HEK293 (cell line): ENCODE measurements around the gene RBMS3.

Experiments used
- SP2 ChIP-seq: fragments of 450-650 bp; formaldehyde crosslinking; IDR thresholded peaks from 2 replicates; pipeline ENCODE4 v1.5.1; 2016; ENCODE audit warnings: missing biosample characterization, missing genetic modification characterization
- ZNF223 ChIP-seq: fragments of 450-650 bp; formaldehyde crosslinking; IDR thresholded peaks from 2 replicates; pipeline ENCODE4 v1.5.1; 2016; ENCODE audit warnings: missing biosample characterization, missing genetic modification characterization
- ZNF747 ChIP-seq: fragments of 450-650 bp; formaldehyde crosslinking; IDR thresholded peaks from 2 replicates; pipeline ENCODE4 v1.5.1; 2016; ENCODE audit warnings: missing biosample characterization, missing genetic modification characterization
- TF ChIP-seq, protein P1 (sequence below): fragments of 450-650 bp; formaldehyde crosslinking; IDR thresholded peaks from 2 replicates; pipeline ENCODE4 v1.5.1; 2016; ENCODE audit warnings: missing biosample characterization, missing genetic modification characterization
- TF ChIP-seq, protein P2 (sequence below): fragments of 450-650 bp; formaldehyde crosslinking; IDR thresholded peaks from 2 replicates; pipeline ENCODE4 v1.5.1; 2016; ENCODE audit warnings: missing biosample characterization, missing genetic modification characterization
- TF ChIP-seq, protein P3 (sequence below): fragments of 450-650 bp; formaldehyde crosslinking; IDR thresholded peaks from 2 replicates; pipeline ENCODE4 v1.5.1; 2016; ENCODE audit warnings: missing biosample characterization, missing genetic modification characterization

DNA sequence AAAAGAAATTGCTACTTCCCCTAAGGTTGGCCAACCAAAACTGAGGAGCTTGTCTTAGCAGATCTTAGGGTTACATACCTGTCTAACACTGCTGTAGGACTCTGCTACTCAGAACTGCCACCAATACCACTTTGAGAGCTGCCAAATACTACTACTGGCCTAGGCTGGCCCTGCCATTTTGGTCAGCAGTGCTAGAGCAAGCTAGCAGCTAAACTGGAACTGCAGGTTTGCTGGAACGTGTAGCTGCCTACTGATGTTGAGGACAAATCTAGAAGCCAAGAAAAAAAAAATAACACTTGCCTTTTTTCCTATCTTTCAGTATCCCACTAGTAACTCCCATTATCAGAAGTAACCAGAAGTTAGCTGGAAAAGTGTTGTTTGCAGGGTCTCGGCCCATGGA lies 387.4 kb downstream of the RBMS3 start:
- TF ChIP-seq ZNF223 (tag by site-specific recombination) (no peak), SP2 (tag by site-specific recombination) (no peak), ZNF747 (tag by site-specific recombination) (no peak)
- TF ChIP-seq, protein P1, sequence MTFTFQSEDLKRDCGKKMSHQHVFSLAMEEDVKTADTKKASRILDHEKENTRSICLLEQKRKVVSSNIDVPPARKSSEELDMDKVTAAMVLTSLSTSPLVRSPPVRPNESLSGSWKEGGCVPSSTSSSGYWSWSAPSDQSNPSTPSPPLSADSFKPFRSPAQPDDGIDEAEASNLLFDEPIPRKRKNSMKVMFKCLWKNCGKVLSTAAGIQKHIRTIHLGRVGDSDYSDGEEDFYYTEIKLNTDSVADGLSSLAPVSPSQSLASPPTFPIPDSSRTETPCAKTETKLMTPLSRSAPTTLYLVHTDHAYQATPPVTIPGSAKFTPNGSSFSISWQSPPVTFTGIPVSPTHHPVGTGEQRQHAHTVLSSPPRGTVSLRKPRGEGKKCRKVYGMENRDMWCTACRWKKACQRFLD (tag by site-specific recombination) = no peak
- TF ChIP-seq, protein P2, sequence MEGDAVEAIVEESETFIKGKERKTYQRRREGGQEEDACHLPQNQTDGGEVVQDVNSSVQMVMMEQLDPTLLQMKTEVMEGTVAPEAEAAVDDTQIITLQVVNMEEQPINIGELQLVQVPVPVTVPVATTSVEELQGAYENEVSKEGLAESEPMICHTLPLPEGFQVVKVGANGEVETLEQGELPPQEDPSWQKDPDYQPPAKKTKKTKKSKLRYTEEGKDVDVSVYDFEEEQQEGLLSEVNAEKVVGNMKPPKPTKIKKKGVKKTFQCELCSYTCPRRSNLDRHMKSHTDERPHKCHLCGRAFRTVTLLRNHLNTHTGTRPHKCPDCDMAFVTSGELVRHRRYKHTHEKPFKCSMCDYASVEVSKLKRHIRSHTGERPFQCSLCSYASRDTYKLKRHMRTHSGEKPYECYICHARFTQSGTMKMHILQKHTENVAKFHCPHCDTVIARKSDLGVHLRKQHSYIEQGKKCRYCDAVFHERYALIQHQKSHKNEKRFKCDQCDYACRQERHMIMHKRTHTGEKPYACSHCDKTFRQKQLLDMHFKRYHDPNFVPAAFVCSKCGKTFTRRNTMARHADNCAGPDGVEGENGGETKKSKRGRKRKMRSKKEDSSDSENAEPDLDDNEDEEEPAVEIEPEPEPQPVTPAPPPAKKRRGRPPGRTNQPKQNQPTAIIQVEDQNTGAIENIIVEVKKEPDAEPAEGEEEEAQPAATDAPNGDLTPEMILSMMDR (tag by site-specific recombination) = no peak
- TF ChIP-seq, protein P3, sequence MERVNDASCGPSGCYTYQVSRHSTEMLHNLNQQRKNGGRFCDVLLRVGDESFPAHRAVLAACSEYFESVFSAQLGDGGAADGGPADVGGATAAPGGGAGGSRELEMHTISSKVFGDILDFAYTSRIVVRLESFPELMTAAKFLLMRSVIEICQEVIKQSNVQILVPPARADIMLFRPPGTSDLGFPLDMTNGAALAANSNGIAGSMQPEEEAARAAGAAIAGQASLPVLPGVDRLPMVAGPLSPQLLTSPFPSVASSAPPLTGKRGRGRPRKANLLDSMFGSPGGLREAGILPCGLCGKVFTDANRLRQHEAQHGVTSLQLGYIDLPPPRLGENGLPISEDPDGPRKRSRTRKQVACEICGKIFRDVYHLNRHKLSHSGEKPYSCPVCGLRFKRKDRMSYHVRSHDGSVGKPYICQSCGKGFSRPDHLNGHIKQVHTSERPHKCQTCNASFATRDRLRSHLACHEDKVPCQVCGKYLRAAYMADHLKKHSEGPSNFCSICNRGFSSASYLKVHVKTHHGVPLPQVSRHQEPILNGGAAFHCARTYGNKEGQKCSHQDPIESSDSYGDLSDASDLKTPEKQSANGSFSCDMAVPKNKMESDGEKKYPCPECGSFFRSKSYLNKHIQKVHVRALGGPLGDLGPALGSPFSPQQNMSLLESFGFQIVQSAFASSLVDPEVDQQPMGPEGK (tag by site-specific recombination) = no peak
